Measurements from ENCODE around the gene NPTXR.
"Not testable (repeated sequence)": the region's sequence is repeated elsewhere in the genome, so short reads cannot be mapped to it uniquely, and the experiment has no call there.

Gene NPTXR

DNA sequence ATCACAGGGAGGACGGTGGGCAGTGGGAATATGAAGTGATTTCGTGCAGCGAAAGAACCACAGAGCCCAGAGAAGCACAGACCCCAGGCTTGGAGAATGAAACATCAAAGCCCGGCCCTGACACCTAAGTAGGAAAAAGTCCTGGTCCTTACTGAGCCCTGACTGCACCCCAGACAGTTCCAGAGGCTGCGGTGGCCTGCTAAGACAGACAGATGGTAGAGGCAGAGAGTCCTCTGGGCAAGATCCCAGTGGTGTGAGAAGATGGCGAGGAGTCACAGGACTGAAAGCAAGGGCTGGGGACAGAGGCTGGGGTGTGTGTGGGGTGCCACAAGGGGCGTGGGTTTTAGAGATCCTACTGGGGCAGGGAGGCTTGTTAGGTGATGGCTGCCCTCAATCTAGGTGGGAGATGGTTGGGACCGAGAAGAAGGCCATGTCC is 24.5 kb upstream of the NPTXR start:
- DNase-seq = no peak

DNA sequence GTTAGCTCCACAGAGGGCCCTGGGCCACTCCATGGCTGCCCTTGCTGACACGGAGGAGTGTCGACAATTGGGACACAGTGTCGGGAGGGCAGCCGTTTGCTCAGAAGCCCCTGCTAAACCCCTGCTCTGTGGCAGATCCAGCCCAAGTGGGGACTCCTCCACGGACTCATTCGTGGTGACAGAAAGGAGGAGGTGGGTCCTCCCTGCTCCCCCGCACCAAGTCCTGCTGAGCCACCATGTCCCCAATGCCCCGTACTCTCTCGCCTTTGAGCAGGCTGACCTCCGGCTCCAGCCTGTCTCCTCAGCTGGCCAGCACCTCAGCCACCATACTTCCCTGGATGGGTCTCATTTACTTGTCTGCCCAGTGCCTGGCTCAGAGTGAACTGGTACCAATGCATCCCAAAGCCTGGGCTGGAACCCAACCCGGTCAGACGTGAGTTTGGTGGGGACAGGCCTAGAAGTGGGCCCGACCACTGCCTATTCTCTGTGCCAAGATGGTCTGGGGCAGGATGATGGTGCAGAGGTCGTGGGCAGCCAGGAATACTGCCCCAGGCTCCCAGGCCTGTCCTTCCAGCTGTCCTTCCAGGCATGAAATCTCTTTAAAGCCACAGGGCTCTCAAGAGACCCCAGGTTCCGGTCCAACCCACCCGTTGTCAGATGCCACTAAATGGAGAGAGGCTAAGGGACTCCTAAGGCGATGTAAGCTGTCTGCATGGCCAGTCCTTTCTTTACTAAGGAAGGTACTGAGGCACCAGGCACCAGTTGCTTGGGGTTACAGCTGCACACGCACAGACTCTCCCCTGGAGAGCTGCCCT is 23.9 kb upstream of the NPTXR start:
- DNase-seq = no peak

DNA sequence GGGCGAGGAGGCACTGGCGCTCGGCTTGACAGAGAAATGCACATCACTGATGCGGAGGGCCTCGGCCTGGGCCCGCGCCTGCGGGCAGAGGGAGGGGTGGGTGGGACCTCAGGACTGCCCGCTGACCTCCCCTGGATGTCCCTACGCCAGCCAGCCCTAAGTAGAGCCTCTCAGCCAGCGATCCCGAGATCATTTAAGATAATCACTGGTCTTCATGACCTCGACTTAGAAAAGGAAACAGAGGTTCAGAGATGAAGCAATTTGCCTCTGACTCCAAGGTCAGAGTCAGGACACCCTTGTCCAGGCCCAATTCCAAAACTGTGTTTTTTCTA is 23.3 kb upstream of the NPTXR start:
- no peak for DNase-seq

DNA sequence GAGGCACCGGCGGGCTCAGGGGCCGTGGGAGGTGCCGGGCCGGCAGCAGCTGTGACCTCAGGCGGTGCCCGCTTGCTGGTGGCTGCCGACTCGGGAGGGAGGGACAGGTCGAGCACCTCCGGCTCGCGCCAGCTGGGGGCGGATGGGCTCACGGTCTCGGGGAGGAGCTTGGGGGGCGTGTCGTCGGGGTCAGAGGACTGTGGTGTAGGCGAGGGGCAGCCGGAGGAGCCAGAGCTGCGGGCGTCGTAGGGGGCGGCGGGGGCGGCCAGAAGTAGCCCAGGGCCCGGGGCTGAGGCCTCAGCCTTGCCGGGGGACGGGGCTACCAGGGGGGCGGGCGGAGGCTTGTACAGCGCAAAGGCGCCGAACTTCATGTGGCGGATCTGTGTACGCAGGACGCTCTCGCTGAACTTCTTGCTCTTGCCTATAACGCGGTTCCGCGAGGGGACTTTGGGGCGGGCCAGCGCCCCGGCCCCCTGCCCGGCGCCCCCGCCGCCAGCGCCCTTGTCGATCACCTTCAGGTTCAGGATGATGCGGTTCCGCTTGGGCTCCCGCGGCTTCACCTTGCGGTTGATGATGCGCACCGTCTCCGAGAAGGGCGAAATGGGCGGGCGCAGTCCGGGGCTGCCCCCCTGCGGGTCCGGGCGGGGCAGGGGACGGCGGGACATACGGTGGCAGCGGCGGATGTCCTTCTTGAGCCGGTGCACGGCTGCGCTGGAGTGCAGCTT is 22.7 kb upstream of the NPTXR start:
- DNase-seq = peak; percentile 16

DNA sequence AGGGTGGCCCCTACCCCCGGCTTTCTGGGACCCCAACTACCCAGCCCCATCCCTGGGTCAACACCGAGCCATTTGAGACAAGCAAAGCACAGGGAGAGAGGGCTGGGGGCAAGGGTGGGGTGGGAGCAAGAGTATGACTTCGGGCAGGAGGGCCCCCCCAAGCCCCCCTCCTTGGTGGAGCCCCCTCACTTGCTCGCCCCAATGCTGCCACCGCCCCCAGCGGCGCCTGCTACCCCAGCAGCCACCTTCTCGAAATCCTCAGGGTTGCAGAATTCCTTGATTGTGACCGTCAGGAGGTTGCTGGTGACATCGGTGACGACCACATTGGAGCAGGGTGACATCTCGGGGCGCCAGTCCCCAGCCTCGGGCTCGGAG is 22.2 kb upstream of the NPTXR start:
- DNase-seq = no peak

DNA sequence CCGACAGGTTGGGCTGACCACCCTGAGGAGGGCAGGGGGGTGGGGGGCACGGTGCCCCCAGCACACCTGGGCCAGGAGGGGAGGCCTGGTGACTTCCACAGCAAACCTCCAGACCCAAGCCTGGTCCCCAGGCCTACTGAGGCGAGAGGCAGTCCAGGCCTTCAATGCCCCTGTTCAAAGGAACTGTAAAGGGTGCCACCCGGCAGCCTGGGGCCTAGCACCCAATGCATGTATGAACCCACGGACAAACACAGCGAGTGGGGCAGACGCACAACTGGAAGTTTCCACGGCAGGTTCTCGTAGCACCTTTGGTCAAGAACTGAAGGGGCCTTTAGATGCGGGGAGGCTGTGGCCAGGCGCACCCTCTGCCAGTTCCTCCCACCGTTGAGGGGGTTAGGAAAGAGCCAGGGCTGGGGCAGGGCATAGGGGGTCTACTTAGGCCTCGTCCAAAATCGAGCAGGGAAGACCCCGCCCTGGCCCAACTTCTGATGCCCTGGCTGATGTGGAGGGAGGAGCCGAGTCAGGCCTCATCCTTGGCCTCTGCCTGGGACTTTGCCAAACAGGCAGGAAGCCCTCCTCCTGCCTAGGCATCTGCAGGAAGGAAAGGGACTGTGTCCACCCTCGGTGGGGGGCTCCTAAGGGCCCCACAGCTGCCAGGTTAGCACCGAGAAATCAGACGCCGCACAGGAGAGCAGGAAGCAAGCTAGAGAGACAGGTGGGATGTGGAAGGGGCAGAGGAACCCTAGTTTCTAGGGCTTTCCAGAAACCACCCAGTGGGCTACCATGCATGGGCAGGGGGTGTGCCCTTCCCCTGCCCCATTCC is 21.6 kb upstream of the NPTXR start:
- DNase-seq = no peak

DNA sequence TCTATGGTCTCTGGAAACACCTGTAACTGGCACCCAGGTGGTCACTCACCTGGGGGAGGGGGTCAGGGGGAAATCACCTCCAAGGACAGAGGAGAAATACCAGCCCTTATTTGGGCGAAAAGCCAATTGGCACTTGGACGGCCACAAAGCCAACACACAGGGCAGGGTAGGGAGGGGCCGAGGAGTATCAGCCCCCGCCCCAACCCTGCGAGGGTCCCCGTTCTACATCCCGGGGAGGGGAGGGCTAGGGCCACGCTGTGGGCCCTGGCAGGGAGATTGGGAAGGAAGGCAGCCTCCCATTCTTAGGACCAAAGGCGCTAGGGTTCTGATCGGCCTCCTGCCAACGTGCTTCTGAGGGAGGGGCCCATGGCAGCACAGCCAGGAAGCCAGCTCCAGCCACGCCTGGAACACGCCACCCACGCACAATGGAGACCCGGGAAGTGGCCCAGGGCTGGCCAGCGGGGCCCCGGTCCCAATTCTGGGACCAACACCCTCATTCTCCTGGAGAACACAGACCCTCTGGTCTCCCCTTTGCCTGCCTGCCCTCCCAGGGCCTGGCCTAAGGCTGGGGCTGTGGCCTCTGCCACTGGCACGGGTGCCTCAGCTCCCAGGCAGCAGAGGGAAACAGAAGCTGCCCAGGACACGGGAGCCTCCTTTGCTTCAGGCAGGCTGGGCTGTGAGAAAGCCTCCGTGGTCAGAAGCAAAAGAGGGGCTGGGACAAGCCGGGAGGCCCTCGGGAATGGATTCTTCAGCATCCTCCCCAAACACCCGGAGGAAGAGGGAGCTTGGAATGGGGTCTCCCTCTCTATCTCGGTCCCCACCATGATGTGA is 20.7 kb upstream of the NPTXR start:
- DNase-seq = no peak

DNA sequence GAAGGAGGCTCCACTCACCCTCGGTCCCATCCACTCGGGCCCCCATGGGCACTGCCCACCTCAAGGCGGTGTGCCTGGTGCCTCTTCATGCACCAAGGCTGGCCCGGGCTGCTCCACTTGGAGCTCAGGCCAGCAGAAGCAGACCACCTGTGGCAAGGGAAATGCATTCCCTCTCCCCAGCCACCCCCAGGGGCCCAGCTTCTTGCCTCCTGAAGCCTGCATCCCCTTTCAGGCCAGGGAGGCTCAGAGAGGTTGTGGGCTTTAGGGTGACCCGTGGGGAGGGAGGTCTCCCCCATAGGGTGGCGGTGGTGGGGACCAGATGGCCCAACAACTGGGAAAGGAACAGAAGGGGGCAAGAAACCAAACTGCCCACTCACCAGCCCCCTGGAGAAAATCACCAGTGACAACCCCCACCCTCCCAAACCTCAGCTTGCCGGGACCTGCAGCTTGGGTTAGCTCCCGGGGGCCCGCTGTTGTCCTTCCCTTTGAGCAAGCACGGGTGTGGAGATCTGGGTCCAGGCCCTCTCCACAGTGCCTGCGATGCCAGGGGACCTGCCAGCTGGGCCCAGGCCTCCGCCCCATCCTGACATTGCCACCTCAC is 19.8 kb upstream of the NPTXR start:
- DNase-seq = peak; percentile 52

DNA sequence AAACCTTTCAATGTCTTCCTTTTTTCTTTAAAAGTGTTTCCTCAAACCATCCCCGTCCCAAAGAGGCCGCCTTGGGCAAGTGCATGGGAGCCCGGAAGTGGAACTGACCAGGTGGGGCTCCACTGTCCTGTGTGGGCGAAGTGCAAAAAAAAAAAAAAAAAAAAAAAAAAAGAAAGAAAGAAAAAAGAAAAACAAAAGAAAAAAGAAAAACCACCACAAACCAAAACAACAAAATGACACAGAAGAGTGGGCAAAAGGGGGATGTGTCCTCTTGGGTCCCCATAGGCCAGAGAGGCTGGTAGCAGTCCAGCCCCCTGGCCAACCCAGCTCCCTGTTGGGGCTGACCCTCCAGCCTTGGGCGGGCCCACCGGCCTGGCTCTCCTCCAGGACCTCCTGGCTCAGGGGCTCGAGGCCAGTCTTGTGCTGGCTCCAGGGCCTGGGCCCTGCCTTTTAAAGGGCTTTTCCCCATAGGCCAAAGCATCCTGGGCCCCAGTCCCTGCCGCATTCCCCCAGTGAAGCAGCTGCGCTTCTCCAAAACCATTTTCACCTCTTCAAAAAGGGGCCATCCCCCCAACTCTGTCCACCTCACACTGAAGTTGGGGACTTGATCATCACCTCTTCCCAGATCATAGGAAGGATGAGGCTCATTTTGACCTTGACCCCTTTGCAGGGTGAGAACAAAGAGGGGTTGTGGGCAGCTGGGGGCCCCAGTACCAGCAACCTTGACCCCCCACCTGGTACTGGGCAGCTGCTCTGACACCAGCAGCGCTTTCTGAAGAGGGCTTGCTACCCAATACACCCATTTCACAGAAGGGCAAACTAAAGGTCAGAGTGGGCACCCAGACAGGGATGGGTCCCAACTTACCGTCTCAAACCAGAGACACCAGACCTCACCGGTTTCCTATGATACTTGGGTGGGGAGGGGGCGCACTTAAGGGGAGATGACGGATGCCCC is 18.8 kb upstream of the NPTXR start:
- DNase-seq = peak; percentile 45

DNA sequence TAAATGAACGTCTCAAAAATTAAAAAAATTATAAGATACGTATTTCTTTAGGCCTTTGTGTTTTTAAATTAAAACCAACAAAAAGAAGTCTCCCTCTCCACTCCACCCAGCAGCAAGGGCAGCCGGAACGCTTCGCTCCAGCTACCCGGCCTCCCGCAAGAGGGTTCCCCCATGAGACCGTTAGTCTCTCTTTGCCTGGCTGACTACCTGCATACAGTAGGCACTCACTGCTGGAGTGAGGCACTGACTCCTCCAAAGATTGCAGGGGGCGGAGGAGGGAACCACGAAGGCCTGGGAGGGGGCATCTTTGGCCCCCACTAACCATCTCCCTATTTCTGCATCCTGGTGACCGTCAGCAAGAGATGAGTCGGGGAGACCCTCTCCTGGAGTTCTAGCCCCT is 18.1 kb upstream of the NPTXR start:
- DNase-seq = peak; percentile 30

DNA sequence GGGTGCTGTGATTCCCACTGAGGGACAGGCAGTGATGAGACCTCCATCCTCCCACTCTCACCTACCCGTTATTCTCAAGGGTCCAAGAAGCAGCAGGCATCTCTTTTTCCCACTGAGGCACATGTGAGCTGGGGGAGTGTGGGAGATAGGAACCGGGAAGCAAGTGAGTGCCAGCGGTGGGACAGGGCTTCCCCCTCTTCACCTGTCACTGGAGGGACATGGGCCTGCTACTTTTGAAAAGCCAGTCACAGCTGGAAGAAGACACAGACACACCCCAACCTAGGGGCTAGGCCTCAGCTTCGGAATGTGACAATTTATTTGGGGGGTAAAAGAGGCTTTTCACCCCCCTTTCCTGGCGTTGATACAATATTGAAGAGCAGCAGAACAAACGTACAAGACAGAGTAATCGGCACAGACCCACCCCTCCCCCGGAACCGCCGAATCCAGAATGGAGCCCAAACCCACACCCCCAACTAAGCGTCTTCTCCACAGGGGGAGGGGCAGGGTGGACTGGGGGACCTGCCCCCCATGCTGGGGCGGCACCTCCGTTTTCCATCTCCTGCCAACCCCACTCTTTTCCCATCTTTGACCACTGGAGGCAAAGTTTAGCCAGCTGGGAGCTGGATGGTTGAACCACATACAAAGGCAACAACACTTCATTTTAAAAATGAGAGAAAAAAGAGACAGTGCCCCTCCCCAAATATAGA is 17.5 kb upstream of the NPTXR start:
- DNase-seq = peak; percentile 50

DNA sequence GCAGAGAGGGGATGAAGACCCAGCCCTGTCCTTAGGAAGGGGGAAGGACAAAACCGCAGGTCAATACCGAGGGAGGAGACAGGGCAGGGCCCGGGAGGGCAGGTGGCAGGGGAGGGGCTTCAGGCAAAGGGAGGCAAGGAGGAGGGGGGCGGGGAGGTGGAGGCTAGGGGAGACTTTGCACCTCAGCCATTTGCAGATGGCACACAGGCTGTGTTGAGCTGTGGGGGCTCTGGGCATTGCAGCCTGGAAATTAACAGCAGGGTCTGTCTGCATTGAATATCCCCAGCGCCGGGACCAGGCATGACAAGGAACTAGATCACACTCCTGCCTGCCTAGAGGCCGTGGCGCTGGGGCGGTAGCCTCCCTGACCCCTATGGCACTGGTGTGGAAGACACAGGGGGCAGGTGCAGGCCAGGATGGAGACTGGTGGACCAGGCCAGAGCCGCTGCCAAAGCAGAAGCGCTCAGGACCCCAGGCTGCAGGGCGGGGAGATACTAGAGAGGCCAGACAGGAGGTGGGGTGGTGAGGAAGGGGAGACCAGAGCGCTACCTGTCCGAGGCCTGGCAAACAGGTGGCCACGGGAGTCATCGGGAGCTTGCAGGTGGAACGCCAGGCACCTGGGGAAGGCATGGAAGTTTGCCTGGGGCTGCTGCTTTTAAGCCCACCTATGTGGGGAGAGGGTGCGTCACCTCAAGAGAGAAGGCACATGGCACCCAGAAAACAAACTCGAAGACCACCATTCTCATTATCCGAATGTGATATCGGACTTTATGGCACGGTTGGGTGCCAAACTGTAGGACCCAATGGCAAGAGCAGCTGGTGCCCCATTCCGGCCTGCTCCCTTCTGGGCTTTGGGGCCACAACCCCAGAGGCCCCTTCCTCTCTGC is 16.7 kb upstream of the NPTXR start:
- DNase-seq = peak; percentile 36

DNA sequence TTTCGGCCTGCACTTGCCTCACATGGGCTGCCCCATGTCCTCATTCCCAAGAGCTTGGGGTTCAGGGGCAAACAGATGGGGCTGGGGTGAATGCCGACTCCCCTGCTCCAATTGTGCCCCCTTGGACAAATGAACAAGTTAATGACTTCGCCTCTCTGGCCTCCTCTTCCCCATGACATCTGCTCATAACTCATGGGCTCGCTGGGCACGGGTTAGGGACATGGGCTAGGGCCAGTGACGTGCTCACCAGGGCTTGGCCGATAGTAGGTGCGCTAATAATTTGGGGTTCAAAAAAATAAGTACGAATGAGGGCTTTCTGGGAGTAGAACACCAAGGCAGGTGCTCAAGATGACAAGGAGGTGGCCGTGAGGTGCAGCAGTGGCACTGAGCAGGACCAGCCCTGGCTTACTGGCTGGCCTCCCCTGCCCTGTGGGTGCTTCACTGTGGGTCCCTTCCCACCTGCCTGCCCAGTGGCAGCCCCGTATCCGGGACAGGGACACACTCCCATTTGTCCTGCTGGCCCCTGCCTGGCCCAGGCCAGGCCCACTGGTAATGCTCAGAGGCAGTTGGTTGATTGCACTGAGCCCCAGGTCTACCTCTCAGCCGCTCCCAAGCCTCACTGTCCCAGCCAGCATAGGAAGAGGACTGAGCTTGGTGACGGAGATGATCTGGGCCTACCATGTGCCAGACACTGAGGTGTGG is 15.9 kb upstream of the NPTXR start:
- no peak for DNase-seq

DNA sequence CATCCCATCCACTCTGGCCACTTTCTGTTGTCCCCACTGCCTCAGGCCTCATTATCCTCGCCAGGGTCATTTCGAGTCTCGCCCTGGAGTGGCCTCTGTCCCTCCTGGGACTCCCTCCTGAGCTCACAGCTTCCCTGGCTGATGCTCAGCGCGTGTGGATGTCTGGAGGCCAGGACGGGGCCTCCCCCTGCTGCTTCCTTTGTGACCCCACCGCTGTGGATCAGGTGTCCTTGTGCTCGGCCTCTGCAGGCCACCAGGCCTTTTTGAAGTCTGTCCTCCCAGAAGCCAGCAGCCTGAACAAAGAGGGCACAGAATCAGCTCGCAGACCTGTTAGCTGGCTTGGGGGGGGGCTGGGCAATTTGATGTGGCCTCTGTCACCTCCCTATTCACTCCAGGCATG is 14.7 kb upstream of the NPTXR start:
- no peak for DNase-seq

DNA sequence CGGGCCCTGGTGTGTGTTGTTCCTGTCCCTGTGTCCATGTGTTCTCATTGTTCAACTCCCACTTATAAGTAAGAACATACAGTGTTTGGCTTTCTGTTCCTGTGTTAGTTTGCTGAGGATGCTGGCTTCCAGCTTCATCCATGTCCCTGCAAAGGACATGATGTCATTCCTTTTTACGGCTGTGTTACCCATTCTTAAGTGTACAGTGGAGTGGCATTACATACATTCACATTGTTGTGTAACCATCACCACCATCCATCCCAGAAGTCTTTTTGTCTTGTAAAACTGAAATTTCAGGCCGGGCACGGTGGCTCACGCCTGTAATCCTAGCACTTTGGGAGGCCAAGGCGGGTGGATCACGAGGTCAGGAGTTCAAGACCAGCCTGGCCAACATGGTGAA is 10.6 kb upstream of the NPTXR start:
- not testable (repeated sequence) for DNase-seq

DNA sequence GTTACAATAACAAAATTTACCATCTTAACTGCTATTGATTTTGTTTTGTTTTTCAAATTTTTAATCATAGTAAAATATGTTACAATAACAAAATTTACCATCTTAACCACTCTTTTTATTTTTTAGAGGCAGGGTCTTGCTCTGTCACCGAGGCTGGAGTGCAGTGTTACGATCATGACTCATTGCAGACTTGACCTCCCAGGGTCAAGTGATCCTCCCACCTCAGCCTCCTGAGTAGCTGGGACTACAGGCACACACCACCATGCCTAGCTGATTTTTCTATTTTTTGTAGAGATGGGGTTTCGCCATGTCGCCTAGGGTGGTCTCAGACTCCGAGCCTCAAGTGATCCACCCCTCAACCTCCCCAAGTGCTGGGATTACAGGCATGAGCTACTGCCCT is 10.1 kb upstream of the NPTXR start:
- not testable (repeated sequence) for DNase-seq

DNA sequence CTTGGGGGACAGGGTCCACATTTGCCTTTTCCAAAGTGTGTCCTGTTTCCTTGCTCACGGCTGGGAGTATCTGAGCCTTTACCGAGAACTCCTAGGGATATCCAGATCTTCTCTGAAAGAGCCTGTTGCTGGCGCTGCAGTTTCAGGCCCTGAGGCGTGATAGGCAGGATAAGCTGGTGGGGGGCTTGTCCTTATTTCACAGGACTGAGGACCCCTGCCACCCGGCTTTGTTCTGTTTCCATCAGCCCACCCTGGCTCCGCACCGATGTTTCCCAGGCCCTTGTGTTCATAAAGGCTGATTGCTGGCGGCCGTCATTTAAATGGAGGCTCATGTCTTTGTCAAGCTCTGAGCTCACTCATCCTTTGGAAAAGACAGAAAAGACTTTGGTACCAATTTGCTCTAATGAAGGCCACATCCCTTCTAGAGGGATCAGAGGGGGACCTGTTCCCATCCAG is 9.4 kb upstream of the NPTXR start:
- DNase-seq = no peak

DNA sequence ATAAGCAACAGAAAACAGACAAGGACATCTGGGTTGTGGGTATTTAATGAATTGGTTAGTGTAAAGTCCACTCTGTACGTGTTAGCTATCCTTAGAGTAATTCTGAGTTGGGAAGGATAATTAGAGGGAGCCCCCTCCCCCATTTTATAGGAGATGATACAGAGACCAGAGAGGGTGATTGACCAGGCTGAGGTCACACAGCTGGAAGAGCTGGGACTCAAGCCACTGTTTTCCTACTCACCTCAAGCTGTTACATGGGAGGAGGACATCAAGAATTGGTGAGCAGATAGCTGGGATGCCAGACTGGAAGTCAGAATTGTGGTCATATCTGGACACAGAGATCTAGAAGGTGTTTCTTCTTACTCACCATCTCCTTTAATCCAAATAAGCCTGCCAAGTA is 8.7 kb upstream of the NPTXR start:
- no peak for DNase-seq

Data from NCI-H69 (cell line).